ENCODE results near the gene NID1.

GRCh38 chr1:235948774-235949427 lies 116.0 kb downstream of the NID1 start:
- TF ChIP-seq POLR2A (IDR thresholded peaks at IDR 0.05) (no peak), CTCF (IDR thresholded peaks at IDR 0.05) (no peak)

All from thyroid gland (tissue), 4 donors.